A673 (cell line): ENCODE results near the gene FAM168A. TPM values are rescaled to one million over a fixed set of nuclear protein-coding genes. Genes with fewer than 3 reads are reported as not detected.

Experiments
- BruUV-seq: library from RNA; stranded (reverse); fragments of 400-500 nt; replicated peaks from 2 replicates; lab custom pipeline; 2021; lab: Mats Ljungman, UMichigan
- CTCF ChIA-PET: fragments of 300-600 bp; sonication (Branson Sonifier 250); formaldehyde crosslinking; loops from one replicate; lab custom pipeline; 2022; ENCODE audit warnings: antibody characterized with exemption; lab: Charles Lee
- POLR2A ChIA-PET: fragments of 300-600 bp; sonication (Branson Sonifier 250); formaldehyde crosslinking; loops from one replicate; lab custom pipeline; 2022; ENCODE audit warnings: antibody characterized with exemption; ENCODE audit not compliant: low non-redundant PET; lab: Charles Lee
- DNase-seq: peaks from one replicate; pipeline ENCODE4 v3.0.0-alpha.2; 2015; ENCODE audit warnings: low spot score
- H3K27ac ChIP-seq: fragments of 200-600 bp; sonication (generic); 2 replicates; pipeline ENCODE4 v1.5.1; 2016; ENCODE audit warnings: mixed run types, low read depth, mild to moderate bottlenecking, mixed read lengths, antibody characterized with exemption, low read length; ENCODE audit not compliant: poor library complexity, severe bottlenecking
- H3K27me3 ChIP-seq: fragments of 200-600 bp; sonication (generic); replicated peaks from 2 replicates; pipeline ENCODE4 v1.6.1; 2017; ENCODE audit warnings: mixed run types, low read depth, mild to moderate bottlenecking, mixed read lengths, antibody characterized with exemption, low read length; ENCODE audit not compliant: insufficient read depth, poor library complexity
- H3K36me3 ChIP-seq: fragments of 200-600 bp; sonication (generic); 2 replicates; pipeline ENCODE4 v1.6.1; 2016; ENCODE audit warnings: mixed run types, mild to moderate bottlenecking, mixed read lengths, antibody characterized with exemption, low read length; ENCODE audit not compliant: insufficient read depth, poor library complexity, severe bottlenecking
- H3K4me1 ChIP-seq: fragments of 200-600 bp; sonication (generic); 2 replicates; pipeline ENCODE4 v1.6.1; 2017; ENCODE audit warnings: mixed run types, mild to moderate bottlenecking, mixed read lengths, antibody characterized with exemption, low read length; ENCODE audit not compliant: insufficient read depth, poor library complexity, severe bottlenecking
- H3K4me3 ChIP-seq: fragments of 200-600 bp; sonication (generic); 2 replicates; pipeline ENCODE4 v1.5.1; 2016; ENCODE audit warnings: low read depth, mixed run types, mild to moderate bottlenecking, mixed read lengths, low read length; ENCODE audit not compliant: poor library complexity, severe bottlenecking
- H3K9me3 ChIP-seq: fragments of 200-600 bp; sonication (generic); 2 replicates; pipeline ENCODE4 v1.6.1; 2016; ENCODE audit warnings: mixed run types, low read depth, mild to moderate bottlenecking, mixed read lengths, antibody characterized with exemption, low read length; ENCODE audit not compliant: poor library complexity, severe bottlenecking
- CTCF ChIP-seq: fragments of 300-800, 200-600 bp; sonication (generic); conservative IDR thresholded peaks from 2 replicates; pipeline ENCODE4 v1.5.1; 2017; ENCODE audit warnings: low read depth, mild to moderate bottlenecking, antibody characterized with exemption, low read length, moderate library complexity, mixed read lengths
- EZH2 ChIP-seq: fragments of 200-600 bp; sonication (generic); IDR thresholded peaks from 2 replicates; pipeline ENCODE4 v1.6.1; 2017; ENCODE audit warnings: borderline replicate concordance, low read depth, mild to moderate bottlenecking, mixed read lengths, antibody characterized with exemption, low read length; ENCODE audit not compliant: poor library complexity, severe bottlenecking
- intact Hi-C: fragments of 100-400 bp; cut with micrococcal nuclease; formaldehyde crosslinking; loops from one replicate; pipeline ENCODE4 v1.10.0; 2022; ENCODE audit not compliant: unreplicated experiment
- total RNA-seq: library from RNA; stranded (reverse); gene quantifications from 2 replicates; pipeline ENCODE4 v1.2.3, GENCODE V29; 2021

FAM168A gene
- total RNA-seq, 1 experiment from 2014 or later: 46.1 TPM

- POLR2A ChIA-PET: no interaction called here
These were observed 166.5 kb downstream of the FAM168A start for GRCh38 chr11:73431396-73431795.

GRCh38 chr11:73430326-73430725 lies 167.6 kb downstream of the FAM168A start:
- H3K4me3 ChIP-seq: no peak overlapping the region
- BruUV-seq: no TSS peak
- H3K4me1 ChIP-seq: no peaks in the 10 kb centered on the region
- no peaks in the 10 kb centered on the region for H3K36me3 ChIP-seq
- no peaks in the 10 kb centered on the region for H3K9me3 ChIP-seq
- TF ChIP-seq EZH2: no peak
- no peak for TF ChIP-seq CTCF
- DNase-seq: no peak
- ChIA-PET POLR2A (no interaction called here), CTCF (no interaction called here)
- no peak overlapping the region for H3K27ac ChIP-seq
- H3K27me3 ChIP-seq: no peaks in the 10 kb centered on the region
- intact Hi-C loops: no loop called here

More at GRCh38 chr11:73431396-73431795, 166.5 kb downstream of the FAM168A start:
- H3K4me3 ChIP-seq: no peak overlapping the region
- H3K36me3 ChIP-seq: no peaks in the 10 kb centered on the region
- H3K9me3 ChIP-seq: no peaks in the 10 kb centered on the region
- no peaks in the 10 kb centered on the region for H3K27me3 ChIP-seq
- CTCF ChIA-PET: no interaction called here
- no TSS peak for BruUV-seq
- TF ChIP-seq CTCF (no peak), EZH2 (no peak)
- no peak for DNase-seq
- H3K27ac ChIP-seq: no peak overlapping the region
- intact Hi-C loops: no loop called here
- H3K4me1 ChIP-seq: no peaks in the 10 kb centered on the region

- Histone ChIP-seq H3K9me3 (no peaks in the 10 kb centered on the region), H3K4me3 (no peak overlapping the region), H3K4me1 (no peaks in the 10 kb centered on the region), H3K27me3 (no peaks in the 10 kb centered on the region), H3K27ac (no peak overlapping the region), H3K36me3 (no peaks in the 10 kb centered on the region)
- ChIA-PET CTCF (no interaction called here), POLR2A (interaction anchor here (0.5 kb wide), 1 partner anchor 84 kb away, joined by 3 read pairs; no protein-coding TSS in a partner anchor)
- no TSS peak for BruUV-seq
- TF ChIP-seq CTCF (no peak), EZH2 (no peak)
- intact Hi-C loops: no loop called here
- DNase-seq: no peak
These were observed 168.7 kb downstream of the FAM168A start for GRCh38 chr11:73429121-73429750.
